Osteoblast (primary cell): ENCODE data around the gene UBE2D2. TPM values are rescaled to one million over a fixed set of nuclear protein-coding genes. Genes with fewer than 3 reads are reported as not detected.

Source experiments
- DNase-seq: peaks from one replicate; pipeline ENCODE4 v3.0.0; 2011; ENCODE audit warnings: low spot score, mixed read lengths; ENCODE audit not compliant: insufficient read length; ENCODE audit errors: missing footprints
- H2AFZ ChIP-seq: 2 replicates; pipeline ENCODE4 v1.6.0; 2011; ENCODE audit warnings: mild to moderate bottlenecking, low read length
- H3K27ac ChIP-seq: 2 replicates; pipeline ENCODE4 v1.5.1; 2011; ENCODE audit warnings: mild to moderate bottlenecking, low read depth, low read length, moderate library complexity
- H3K27me3 ChIP-seq: 2 replicates; pipeline ENCODE4 v1.6.0; 2012; ENCODE audit warnings: mild to moderate bottlenecking, control low read depth, inconsistent platforms, low read length, moderate library complexity; ENCODE audit not compliant: insufficient read depth
- H3K36me3 ChIP-seq: 2 replicates; pipeline ENCODE4 v1.5.1; 2011; ENCODE audit warnings: mild to moderate bottlenecking, low read length, control low read depth, moderate library complexity; ENCODE audit not compliant: insufficient read depth
- H3K4me1 ChIP-seq: 2 replicates; pipeline ENCODE4 v1.5.1; 2011; ENCODE audit warnings: mild to moderate bottlenecking, low read length, control low read depth, moderate library complexity; ENCODE audit not compliant: insufficient read depth
- H3K4me2 ChIP-seq: 2 replicates; pipeline ENCODE4 v1.6.0; 2011; ENCODE audit warnings: mild to moderate bottlenecking, low read length; ENCODE audit not compliant: insufficient read depth
- H3K4me3 ChIP-seq: fragments of 200-600 bp; sonication (generic); 3 replicates; pipeline ENCODE4 v1.5.1; 2012; ENCODE audit warnings: mild to moderate bottlenecking, low read length, inconsistent platforms; ENCODE audit not compliant: insufficient read depth
- H3K79me2 ChIP-seq: 2 replicates; pipeline ENCODE4 v1.6.0; 2012; ENCODE audit warnings: mild to moderate bottlenecking, low read length, control low read depth, inconsistent platforms; ENCODE audit not compliant: insufficient read depth
- H3K9me3 ChIP-seq: 2 replicates; pipeline ENCODE4 v1.5.1; 2011; ENCODE audit warnings: low read depth, low read length, control low read depth
- H4K20me1 ChIP-seq: 2 replicates; pipeline ENCODE4 v1.6.0; 2012; ENCODE audit warnings: mild to moderate bottlenecking, low read length, control low read depth; ENCODE audit not compliant: insufficient read depth
- CTCF ChIP-seq: IDR thresholded peaks from 2 replicates; pipeline ENCODE4 v1.5.1; 2011; ENCODE audit warnings: mild to moderate bottlenecking, low read depth, low read length, moderate library complexity; ENCODE audit errors: extremely low read depth
- total RNA-seq: library from RNA; depleted of rRNA; stranded (reverse); fragments of >200 nt; gene quantifications from 2 replicates; pipeline ENCODE4 v1.2.3, GENCODE V29; 2012

Gene UBE2D2
- total RNA-seq, 1 donor, result 52.8 TPM

DNA sequence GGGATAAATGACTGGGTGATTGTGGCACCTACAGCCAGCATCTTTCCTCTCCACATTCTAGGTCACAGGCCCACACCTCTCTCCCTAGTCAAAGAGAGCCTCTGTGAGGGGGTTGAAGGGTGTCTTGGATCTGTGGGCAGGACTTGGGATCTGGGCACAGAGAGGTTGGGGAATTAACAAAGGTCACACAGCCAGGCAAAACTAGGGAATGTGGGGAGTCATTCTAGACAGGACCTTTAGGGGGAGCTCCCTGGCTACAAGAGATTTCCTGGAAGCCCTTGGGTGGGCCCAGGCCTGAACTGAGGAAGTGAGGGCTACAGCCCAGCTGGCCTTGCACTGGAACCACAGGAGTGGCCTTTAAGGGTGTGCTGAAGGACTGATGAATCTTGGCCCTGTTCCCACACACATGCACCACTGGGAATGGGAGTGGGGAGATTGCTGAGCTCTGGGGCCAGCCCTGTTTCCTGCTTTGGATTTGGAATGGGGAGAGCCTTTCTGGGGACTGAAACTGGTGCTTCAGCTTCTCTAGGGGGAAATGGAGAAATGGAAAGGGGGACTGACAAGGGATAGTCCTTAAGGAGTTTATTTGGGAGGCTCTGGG, 74.6 kb downstream of the UBE2D2 start:
- H3K27me3 ChIP-seq, result no peaks in the 10 kb centered on the region
- peaks cover 12% of the 10 kb centered on the region for H3K79me2 ChIP-seq
- no peak overlapping the region for H2AFZ ChIP-seq
- H3K4me1 ChIP-seq, result peaks cover 48% of the 10 kb centered on the region
- peak; percentile 73 for TF ChIP-seq CTCF
- H3K4me2 ChIP-seq, result no peak overlapping the region
- peak; percentile 97 for DNase-seq
- H3K36me3 ChIP-seq, result no peaks in the 10 kb centered on the region
- H3K27ac ChIP-seq, result peak overlapping the region; percentile 66
- no peaks in the 10 kb centered on the region for H3K9me3 ChIP-seq
- H4K20me1 ChIP-seq, result peaks cover 5% of the 10 kb centered on the region
- no peak overlapping the region for H3K4me3 ChIP-seq

GRCh38 chr5:139636207-139636792, 75.2 kb downstream of the UBE2D2 start:
- H3K4me2 ChIP-seq, result peak overlapping the region; percentile 81
- H3K9me3 ChIP-seq, result no peaks in the 10 kb centered on the region
- no peaks in the 10 kb centered on the region for H3K36me3 ChIP-seq
- TF ChIP-seq CTCF, result no peak
- peak overlapping the region; percentile 66 for H3K27ac ChIP-seq
- H4K20me1 ChIP-seq, result peaks cover 5% of the 10 kb centered on the region
- peaks cover 12% of the 10 kb centered on the region for H3K79me2 ChIP-seq
- no peak overlapping the region for H2AFZ ChIP-seq
- H3K4me3 ChIP-seq, result no peak overlapping the region
- H3K27me3 ChIP-seq, result no peaks in the 10 kb centered on the region
- no peak for DNase-seq
- H3K4me1 ChIP-seq, result peaks cover 48% of the 10 kb centered on the region

DNA sequence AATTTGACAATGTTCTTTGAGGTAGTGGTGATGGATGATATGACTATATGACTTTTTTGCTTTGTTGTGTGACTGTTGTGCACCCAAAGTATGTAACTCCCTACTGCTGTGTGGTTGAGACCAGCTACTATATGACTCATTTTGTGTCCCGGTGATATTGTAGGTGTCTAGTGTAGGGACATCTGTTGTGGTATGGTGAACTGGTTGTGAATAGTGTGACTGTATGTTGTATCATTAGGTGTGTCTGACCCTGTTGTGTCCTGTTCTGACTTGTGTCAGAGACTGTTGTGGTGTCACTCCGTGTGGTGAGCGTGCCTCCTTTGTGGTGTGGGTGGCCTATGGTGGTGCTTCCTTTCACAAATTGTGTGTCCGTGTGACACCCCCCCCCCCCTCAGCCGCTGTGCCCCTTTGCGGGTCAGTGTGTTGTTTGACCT, 75.9 kb downstream of the UBE2D2 start:
- H3K27me3 ChIP-seq, result no peaks in the 10 kb centered on the region
- H3K9me3 ChIP-seq, result no peaks in the 10 kb centered on the region
- H3K4me2 ChIP-seq, result peak overlapping the region; percentile 81
- no peaks in the 10 kb centered on the region for H3K36me3 ChIP-seq
- no peak overlapping the region for H2AFZ ChIP-seq
- H3K79me2 ChIP-seq, result peaks cover 12% of the 10 kb centered on the region
- TF ChIP-seq CTCF, result no peak
- peaks cover 48% of the 10 kb centered on the region for H3K4me1 ChIP-seq
- H3K27ac ChIP-seq, result peak overlapping the region; percentile 66
- peaks cover 5% of the 10 kb centered on the region for H4K20me1 ChIP-seq
- peak; percentile 89 for DNase-seq
- H3K4me3 ChIP-seq, result peak overlapping the region; percentile 69

GRCh38 chr5:139637438-139638089, 76.4 kb downstream of the UBE2D2 start:
- H3K4me1 ChIP-seq, result peaks cover 51% of the 10 kb centered on the region
- H3K4me3 ChIP-seq, result peak overlapping the region; percentile 69
- peak overlapping the region; percentile 81 for H3K4me2 ChIP-seq
- no peaks in the 10 kb centered on the region for H3K27me3 ChIP-seq
- H2AFZ ChIP-seq, result peak overlapping the region; percentile 79
- H3K9me3 ChIP-seq, result no peaks in the 10 kb centered on the region
- DNase-seq, result peak; percentile 99
- peak overlapping the region; percentile 96 for H3K27ac ChIP-seq
- TF ChIP-seq CTCF, result no peak
- no peaks in the 10 kb centered on the region for H3K36me3 ChIP-seq
- H4K20me1 ChIP-seq, result peaks cover 5% of the 10 kb centered on the region
- peaks cover 12% of the 10 kb centered on the region for H3K79me2 ChIP-seq
